ENCODE measurements around the gene CCDC116.

CCDC116 gene

GRCh38 chr22:21633481-21633880, 921 bp downstream of the CCDC116 start:
- no peak overlapping the region for H3K9ac ChIP-seq
- H3K4me2 ChIP-seq, result no peak overlapping the region
- no peaks in the 10 kb centered on the region for H3K36me3 ChIP-seq (ENCODE audit: insufficient read depth)
- H3K27ac ChIP-seq, result no peak overlapping the region
- peaks cover 10% of the 10 kb centered on the region for H3K79me2 ChIP-seq (ENCODE audit: insufficient read depth, low read depth)
- no peaks in the 10 kb centered on the region for H3K27me3 ChIP-seq (ENCODE audit: insufficient read depth, low read depth)
- H3K4me1 ChIP-seq (ENCODE audit: low read depth, poor library complexity, severe bottlenecking), result no peaks in the 10 kb centered on the region
- no peak for TF ChIP-seq CTCF (conservative IDR thresholded peaks at IDR 0.05; ENCODE audit: low read depth, low read length)
- H4K20me1 ChIP-seq (ENCODE audit: insufficient read depth), result no peaks in the 10 kb centered on the region
- H3K4me3 ChIP-seq (IDR thresholded peaks at IDR 0.05; ENCODE audit: insufficient read depth, low read depth, low read length), result no peak overlapping the region
- no peak overlapping the region for H2AFZ ChIP-seq (ENCODE audit: low read depth)

- Histone ChIP-seq H3K9ac (no peak overlapping the region), H3K79me2 (ENCODE audit: insufficient read depth, low read depth) (peaks cover 6% of the 10 kb centered on the region; the same call in 1 of the 2 replicates), H3K4me1 (ENCODE audit: low read depth, poor library complexity, severe bottlenecking) (no peaks in the 10 kb centered on the region), H3K27me3 (ENCODE audit: insufficient read depth, low read depth) (no peaks in the 10 kb centered on the region), H4K20me1 (ENCODE audit: insufficient read depth) (no peaks in the 10 kb centered on the region), H3K4me3 (IDR thresholded peaks at IDR 0.05; ENCODE audit: insufficient read depth, low read depth, low read length) (no peak overlapping the region), H3K4me2 (no peak overlapping the region), H3K27ac (no peak overlapping the region), H3K36me3 (ENCODE audit: insufficient read depth) (no peaks in the 10 kb centered on the region), H2AFZ (ENCODE audit: low read depth) (no peak overlapping the region)
- TF ChIP-seq CTCF (conservative IDR thresholded peaks at IDR 0.05; ENCODE audit: low read depth, low read length), result no peak
Measured at GRCh38 chr22:21634081-21634480, 1.5 kb downstream of the CCDC116 start.

GRCh38 chr22:21634844-21635243, 2.3 kb downstream of the CCDC116 start:
- no peaks in the 10 kb centered on the region for H3K79me2 ChIP-seq (ENCODE audit: insufficient read depth, low read depth)
- no peak overlapping the region for H3K4me3 ChIP-seq (IDR thresholded peaks at IDR 0.05; ENCODE audit: insufficient read depth, low read depth, low read length)
- no peaks in the 10 kb centered on the region for H3K27me3 ChIP-seq (ENCODE audit: insufficient read depth, low read depth)
- H3K27ac ChIP-seq, result no peak overlapping the region
- no peaks in the 10 kb centered on the region for H3K36me3 ChIP-seq (ENCODE audit: insufficient read depth)
- no peak for TF ChIP-seq CTCF (conservative IDR thresholded peaks at IDR 0.05; ENCODE audit: low read depth, low read length)
- no peak overlapping the region for H3K4me2 ChIP-seq
- no peaks in the 10 kb centered on the region for H3K4me1 ChIP-seq (ENCODE audit: low read depth, poor library complexity, severe bottlenecking)
- no peak overlapping the region for H2AFZ ChIP-seq (ENCODE audit: low read depth)
- no peaks in the 10 kb centered on the region for H4K20me1 ChIP-seq (ENCODE audit: insufficient read depth)
- no peak overlapping the region for H3K9ac ChIP-seq

DNA sequence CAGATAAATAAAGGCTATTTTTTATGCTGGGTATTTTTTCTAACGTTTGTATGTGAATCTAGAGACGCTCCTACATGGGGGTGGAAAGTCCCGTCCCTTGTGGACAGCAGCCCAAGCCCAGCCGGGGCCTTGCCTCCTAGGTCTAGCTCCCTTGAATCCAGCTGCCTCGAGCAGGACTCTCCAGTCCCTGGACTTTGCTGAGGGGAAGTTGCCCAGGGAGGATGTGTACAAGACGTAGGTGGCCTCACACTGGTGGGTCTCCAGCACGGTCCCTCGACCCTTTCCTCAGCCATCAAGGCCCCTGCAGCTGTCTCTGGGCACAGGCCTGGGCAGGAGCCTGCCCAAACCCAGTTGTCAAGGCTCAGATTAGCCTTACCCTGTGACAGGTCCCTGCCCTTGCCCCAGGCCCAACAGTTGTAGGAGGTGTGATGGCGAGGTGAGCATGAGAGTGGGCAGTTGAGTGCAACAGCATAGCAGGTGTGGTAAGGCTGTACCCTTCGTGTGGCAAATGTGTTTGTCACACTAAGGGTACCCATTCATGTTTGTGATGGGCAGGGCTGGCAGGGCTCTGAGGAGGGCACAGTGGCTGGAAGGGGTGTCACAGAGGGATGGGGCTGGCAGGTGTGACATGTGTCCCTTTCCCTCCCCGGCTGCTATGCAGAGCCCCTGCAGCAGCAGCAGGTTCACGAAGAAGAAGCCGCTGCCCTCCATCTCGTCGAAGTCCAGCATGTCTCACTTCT, 3.4 kb downstream of the CCDC116 start:
- Histone ChIP-seq H2AFZ (ENCODE audit: low read depth) (no peak overlapping the region), H4K20me1 (ENCODE audit: insufficient read depth) (no peaks in the 10 kb centered on the region), H3K27ac (no peak overlapping the region), H3K36me3 (ENCODE audit: insufficient read depth) (no peaks in the 10 kb centered on the region), H3K4me2 (no peak overlapping the region), H3K79me2 (ENCODE audit: insufficient read depth, low read depth) (no peaks in the 10 kb centered on the region), H3K4me3 (IDR thresholded peaks at IDR 0.05; ENCODE audit: insufficient read depth, low read depth, low read length) (no peak overlapping the region), H3K9ac (no peak overlapping the region), H3K27me3 (ENCODE audit: insufficient read depth, low read depth) (no peaks in the 10 kb centered on the region), H3K4me1 (ENCODE audit: low read depth, poor library complexity, severe bottlenecking) (peaks cover 2% of the 10 kb centered on the region)
- no peak for TF ChIP-seq CTCF (conservative IDR thresholded peaks at IDR 0.05; ENCODE audit: low read depth, low read length)
